Measurements from ENCODE around the gene TIAM1.

DNA sequence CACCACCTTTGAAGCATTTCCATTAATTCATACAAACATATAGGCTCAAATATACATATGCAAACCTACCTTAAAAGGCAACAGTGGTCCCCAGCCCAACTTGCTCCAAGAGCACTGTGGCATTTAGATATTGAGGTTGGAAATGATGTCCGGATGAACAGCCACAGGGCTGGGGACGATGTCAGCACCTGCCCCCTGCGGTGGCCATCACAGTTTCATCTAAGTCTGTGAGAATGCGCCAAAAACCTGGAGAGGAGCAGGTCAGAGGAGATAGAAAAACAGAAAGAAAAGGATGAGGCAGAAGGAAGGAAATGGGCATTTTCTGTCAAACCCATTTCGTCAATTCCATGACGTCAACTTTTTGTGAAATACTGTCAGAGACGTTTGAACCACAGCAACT is 67.4 kb downstream of the TIAM1 start:
- TF ChIP-seq, protein P1, sequence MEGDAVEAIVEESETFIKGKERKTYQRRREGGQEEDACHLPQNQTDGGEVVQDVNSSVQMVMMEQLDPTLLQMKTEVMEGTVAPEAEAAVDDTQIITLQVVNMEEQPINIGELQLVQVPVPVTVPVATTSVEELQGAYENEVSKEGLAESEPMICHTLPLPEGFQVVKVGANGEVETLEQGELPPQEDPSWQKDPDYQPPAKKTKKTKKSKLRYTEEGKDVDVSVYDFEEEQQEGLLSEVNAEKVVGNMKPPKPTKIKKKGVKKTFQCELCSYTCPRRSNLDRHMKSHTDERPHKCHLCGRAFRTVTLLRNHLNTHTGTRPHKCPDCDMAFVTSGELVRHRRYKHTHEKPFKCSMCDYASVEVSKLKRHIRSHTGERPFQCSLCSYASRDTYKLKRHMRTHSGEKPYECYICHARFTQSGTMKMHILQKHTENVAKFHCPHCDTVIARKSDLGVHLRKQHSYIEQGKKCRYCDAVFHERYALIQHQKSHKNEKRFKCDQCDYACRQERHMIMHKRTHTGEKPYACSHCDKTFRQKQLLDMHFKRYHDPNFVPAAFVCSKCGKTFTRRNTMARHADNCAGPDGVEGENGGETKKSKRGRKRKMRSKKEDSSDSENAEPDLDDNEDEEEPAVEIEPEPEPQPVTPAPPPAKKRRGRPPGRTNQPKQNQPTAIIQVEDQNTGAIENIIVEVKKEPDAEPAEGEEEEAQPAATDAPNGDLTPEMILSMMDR (IDR thresholded peaks at IDR 0.05): no peak
- no peak for TF ChIP-seq POLR2A (IDR thresholded peaks at IDR 0.05)
